ENCODE measurements around the gene PDCD6IP.
"Not testable (repeated sequence)": the region's sequence is repeated elsewhere in the genome, so short reads cannot be mapped to it uniquely, and the experiment has no call there.

The PDCD6IP gene, protein sequence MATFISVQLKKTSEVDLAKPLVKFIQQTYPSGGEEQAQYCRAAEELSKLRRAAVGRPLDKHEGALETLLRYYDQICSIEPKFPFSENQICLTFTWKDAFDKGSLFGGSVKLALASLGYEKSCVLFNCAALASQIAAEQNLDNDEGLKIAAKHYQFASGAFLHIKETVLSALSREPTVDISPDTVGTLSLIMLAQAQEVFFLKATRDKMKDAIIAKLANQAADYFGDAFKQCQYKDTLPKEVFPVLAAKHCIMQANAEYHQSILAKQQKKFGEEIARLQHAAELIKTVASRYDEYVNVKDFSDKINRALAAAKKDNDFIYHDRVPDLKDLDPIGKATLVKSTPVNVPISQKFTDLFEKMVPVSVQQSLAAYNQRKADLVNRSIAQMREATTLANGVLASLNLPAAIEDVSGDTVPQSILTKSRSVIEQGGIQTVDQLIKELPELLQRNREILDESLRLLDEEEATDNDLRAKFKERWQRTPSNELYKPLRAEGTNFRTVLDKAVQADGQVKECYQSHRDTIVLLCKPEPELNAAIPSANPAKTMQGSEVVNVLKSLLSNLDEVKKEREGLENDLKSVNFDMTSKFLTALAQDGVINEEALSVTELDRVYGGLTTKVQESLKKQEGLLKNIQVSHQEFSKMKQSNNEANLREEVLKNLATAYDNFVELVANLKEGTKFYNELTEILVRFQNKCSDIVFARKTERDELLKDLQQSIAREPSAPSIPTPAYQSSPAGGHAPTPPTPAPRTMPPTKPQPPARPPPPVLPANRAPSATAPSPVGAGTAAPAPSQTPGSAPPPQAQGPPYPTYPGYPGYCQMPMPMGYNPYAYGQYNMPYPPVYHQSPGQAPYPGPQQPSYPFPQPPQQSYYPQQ

DNA sequence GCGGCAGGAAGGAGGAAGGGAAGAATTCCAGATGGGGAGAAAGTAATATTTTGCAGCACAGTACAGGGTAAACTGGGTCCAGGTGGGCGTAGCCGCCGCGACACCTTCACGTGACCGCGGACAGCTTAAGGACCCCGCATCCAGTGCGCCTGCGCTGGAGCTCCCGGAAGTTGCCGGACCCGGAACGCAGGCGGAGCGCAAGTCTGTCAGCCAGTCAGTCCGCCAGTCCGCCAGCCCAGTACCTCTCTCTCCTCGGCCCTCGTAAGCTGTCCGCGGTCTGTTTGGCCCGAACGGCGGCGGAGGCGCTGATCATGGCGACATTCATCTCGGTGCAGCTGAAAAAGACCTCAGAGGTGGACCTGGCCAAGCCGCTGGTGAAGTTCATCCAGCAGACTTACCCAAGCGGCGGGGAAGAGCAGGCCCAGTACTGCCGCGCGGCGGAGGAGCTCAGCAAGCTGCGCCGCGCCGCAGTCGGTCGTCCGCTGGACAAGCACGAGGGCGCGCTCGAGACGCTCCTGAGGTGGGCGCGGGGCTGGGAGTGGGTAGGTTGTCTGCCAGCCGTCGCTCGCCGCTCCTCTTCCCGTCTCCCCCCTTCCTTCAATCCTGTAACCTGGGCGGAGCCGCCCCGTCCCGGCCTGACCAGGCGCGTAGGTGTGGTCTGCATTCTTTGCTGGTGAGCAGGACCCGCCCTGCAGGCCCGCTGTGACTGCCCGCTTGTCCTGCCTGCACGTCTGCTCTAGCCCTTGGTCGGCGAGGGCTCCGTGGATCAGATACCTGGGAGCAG, at the start of gene PDCD6IP:
Gene PDCD6IP (plus strand): TSS at position 213 of the 784 bp plus-strand sequence. CDS start 99 bp downstream, at position 312.
- peak; percentile 86 for DNase-seq (ENCODE audit: low read depth)

DNA sequence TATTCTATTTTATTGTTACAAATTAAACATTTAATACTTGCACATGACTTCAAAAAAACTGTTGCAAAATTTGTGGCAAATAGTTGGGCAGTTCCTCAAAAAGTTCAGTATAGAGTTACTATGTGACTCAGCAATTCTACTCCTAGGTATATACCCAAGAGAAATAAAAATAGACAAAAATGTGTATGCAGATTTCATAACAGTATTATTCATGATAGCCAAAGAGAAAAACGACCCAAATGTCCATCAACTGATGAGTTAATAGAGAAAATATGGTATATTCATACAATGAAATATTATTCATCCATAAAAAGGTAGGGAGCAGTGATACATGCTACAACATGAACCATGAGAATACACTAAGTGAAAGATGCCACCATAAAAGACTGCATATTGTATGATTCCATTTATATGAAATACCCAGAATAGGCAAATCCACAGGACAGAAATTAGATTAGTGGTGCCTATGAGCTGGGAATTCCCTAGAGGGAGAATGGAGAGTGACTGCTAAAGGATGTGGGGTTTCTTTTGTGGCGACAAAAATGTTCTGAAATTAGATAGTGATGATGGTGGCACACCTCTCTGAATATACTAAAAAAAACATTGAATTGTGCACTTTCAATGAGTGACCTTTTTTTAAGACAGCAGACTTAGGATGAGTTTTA, 48.8 kb upstream of the PDCD6IP start:
- DNase-seq (ENCODE audit: low read depth) = peak; percentile 60

DNA sequence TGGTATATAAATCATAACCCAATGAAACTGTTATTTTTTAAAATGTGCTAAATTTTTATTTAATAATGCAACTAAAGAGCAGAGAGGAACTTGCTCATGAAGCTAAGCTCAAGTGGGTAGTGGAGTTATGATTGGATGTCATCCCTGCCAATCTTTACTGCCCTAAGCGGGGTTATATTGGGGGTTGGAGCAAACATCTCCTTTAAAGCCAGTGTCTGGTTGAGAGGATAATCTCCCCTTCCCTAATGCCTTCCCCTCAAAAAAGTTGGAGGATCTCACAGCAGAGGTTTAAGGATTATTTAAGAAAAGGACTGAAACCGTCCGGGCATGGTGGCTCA, 48.2 kb upstream of the PDCD6IP start:
- DNase-seq (ENCODE audit: low read depth) = peak; percentile 10

DNA sequence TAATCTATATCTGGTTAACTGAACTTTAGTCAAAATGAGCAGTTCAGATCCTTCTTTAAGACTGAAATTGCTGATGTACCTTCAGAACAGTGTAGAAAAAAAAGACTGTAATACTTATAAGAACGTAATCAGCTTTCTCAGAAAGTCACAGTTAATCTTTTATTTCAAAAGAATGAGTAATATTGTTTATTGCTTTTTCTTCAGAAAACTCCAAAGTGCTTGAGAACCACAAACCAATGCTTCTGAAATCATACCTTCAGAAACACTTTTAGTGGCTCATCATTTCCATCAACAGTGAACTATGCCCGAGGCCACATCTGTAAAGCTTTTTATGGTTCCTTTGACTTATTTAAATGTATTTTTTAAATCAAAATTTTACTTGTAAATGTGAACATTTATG, 47.1 kb upstream of the PDCD6IP start:
- peak; percentile 64 for DNase-seq (ENCODE audit: low read depth)

DNA sequence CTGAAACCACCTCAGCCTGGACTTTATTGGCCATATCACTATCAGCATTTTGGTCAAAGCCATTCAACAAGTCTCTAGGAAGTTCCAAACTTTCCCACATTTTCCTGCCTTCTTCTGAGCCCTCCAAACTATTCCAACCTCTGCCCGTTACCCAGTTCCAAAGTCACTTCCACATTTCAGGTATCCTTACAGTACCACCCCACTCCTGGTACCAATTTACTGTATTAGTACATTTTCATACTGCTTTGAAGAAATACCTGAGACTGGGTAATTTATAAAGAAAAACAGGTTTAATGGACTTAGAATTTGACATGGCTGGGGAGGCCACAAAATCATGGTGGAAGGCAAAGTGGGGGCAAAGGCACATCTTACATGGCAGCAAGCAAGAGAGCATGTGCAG, 44.0 kb upstream of the PDCD6IP start:
- not testable (repeated sequence) for DNase-seq (ENCODE audit: low read depth)

DNA sequence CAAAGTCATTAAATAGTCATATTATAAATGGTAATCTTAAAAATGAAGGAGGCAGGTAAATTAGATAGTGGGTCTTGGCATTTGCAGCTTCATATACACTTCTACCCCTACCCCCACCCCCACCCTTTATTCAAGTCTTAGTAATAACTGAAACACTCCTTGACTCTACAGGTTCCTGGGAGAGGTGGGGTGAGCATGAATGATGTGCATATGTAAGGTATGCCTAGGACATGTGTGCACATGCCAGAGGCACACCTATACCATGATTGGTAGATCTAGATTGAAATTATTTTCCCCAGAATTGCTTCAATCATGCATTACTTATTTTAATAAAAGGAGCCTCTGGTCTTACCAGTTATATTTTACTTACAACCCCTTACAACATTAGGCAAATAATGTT, 40.1 kb upstream of the PDCD6IP start:
- DNase-seq (ENCODE audit: low read depth) = no peak

DNA sequence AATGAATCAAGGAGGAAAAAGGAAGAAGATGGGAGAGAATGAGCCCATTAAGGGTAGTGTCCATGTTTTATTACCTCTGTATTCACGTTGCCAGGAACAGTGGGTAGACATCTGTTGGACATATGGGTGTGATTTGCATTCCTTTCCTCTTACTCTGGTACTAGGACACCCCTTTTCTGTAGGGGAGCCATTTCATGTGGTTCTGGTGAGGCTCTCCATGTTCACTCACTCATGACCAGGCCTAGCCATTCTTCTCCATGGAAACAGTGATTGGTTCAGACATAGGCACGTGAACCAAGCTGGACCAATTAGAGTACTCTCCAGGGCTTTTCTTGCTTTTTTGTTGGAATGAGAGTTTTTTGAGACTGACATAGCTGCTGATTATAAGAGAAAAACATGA, 39.6 kb upstream of the PDCD6IP start:
- DNase-seq (ENCODE audit: low read depth) = no peak

DNA sequence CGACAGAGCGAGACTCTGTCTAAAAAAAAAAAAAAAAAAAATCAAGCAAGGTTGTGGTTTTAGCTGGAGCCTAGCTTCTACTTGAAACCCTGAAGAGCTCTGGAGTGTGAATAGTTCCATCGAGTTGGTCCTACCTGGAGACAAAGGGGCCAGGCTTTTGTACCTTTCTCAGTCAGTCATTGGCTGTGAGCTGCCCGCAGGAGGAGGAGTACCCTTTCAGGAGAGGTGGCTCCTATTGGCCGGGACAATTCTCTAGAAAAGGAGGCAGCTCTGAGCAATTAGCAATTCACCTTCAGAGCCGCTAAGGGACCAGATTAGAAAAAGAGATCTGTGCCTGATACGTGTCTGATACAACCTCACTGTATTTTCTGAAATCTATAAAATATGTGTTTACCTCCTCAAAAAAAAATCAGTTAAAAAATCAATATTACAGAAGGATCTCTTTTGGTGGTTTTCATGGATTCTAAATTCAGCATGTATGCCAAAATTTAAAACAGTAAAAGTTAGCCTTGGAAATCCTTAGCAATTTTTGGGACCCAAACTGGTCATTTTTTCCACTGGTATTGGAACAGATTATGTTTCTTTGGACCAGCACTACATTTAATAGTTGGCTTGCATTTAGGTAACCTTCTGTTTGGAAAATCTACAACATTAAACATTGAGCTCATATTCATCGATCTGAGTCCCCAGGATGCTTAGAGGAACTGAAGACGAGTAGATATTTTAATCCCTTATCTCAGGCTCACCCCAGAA, 29.7 kb upstream of the PDCD6IP start:
- DNase-seq (ENCODE audit: low read depth) = no peak

DNA sequence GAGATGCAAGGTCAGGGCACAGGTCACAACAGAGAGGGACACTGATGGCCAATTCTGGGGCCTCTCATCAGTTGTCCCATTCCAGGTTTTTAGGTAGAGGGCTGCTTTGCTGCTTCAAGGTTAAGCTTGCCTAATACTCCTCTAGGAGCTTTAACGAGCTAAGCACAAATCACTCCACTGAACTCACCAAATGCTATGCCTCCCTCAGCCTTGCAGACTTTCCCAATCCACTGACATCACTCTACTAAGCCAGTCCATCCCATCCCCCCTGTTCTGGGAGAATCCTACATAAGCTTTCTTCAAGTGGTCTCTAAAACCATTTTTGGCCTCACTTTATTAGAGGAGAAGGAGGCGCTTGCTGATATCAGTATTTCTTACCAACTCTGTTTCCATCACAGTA, 24.8 kb upstream of the PDCD6IP start:
- peak; percentile 76 for DNase-seq (ENCODE audit: low read depth)

DNA sequence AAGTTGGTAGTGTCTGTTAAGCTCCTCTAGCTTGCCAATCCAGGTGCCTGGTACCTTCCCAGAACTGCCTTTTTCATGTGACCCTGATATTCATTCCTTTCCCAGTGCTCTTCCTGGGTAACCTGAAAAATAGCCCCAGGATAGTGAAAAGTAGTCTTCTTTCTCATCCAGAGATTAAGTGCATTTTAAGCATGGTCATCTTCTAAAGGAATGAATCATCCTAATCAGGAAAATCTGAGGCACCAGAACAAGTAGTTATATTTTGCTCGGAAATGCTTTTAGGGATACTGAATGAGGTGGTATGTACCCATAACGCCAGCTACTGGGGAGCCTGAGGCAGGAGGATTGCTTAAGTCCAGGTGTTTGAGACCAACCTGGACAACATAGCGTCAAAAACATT, 23.1 kb upstream of the PDCD6IP start:
- peak; percentile 31 for DNase-seq (ENCODE audit: low read depth)

DNA sequence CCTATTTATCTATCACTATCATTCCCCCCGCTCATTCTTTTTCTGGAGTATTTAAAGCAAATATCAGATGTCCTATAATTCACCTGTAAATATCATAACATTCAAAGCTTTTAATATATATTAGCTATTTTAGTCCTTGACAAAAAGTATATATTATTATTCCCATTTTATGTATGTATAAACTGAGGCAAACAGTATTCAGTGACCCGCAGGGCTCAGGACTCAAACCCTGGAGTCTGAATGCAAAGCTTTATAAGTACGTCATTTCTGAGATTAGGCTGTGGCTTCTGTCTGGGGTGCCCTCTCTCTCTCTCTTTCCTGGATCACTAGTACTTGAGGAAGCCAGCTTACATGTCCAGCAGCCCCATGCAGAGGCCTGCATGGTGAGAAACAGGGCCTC, 20.4 kb upstream of the PDCD6IP start:
- DNase-seq (ENCODE audit: low read depth) = no peak

DNA sequence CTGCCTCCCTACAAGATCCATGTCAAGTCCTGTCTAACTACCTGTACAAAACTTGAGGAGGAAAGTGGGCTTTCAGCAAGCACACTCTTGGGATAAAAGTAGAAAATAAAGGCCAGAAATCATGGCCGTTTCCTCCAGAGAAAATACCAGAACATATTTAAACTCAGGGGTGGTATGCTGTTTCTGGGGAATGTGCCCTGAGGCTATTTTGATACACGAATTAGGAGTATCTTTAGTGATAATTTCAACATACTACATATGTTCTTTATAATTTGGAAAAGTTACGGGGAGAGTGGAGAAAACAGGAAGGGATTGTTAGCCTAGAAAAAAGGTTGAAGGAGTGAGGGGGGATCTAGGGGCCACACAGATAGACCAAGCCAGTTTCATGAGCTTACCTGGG, 18.7 kb upstream of the PDCD6IP start:
- no peak for DNase-seq (ENCODE audit: low read depth)

DNA sequence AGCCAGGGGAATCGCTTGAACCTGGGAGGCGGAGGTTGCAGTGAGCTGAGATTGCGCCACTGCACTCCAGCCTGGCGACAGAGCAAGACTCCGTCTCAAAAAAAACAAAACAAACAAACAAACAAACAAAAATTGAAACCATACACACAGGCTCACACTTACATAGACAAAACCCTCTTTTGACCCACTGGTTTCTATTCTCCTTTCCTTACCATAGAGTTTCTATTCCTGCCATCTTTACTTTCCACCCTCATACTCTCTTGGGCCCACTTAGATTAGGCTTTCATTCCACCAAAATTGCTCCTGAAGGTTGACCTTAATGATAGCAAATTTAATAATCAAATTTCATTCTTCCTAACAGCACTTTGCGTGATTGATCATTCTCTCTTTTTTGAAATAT, 17.0 kb upstream of the PDCD6IP start:
- not testable (repeated sequence) for DNase-seq (ENCODE audit: low read depth)

DNA sequence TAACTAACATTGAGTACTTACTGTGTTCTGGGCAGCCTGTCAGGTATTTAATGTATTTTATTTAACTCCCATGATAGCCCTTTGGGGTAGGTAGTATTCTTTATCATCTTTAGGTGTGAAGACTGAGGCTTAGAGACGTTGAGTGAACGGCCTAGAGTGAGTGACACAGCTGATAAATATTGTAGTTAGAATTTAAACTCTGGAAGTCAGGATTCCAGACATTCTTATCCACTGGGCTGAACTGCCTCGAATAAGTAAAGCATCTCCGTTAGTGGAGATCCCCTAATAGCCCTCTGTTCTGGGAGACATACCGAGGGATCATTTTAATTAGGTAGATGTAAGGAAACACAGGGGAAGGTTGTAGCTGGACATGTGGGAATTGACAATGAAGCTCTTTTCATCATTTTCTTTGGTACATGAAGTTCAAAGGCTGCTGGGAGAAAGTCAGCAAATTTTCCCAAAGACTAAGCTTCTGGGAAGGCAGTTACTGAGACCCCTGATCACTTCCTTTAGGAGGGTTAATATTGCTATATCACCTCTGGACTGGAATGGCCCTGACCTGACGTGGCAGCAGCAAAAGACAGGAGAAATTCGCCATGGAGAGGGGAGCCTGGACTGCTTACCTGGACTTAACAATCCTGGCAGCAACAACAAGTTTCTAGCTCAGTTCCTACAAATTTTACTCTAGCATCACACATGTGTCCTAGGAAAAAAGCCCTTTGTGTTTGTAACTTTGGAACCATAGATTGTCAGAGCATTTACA, 11.7 kb upstream of the PDCD6IP start:
- DNase-seq (ENCODE audit: low read depth) = peak; percentile 24

DNA sequence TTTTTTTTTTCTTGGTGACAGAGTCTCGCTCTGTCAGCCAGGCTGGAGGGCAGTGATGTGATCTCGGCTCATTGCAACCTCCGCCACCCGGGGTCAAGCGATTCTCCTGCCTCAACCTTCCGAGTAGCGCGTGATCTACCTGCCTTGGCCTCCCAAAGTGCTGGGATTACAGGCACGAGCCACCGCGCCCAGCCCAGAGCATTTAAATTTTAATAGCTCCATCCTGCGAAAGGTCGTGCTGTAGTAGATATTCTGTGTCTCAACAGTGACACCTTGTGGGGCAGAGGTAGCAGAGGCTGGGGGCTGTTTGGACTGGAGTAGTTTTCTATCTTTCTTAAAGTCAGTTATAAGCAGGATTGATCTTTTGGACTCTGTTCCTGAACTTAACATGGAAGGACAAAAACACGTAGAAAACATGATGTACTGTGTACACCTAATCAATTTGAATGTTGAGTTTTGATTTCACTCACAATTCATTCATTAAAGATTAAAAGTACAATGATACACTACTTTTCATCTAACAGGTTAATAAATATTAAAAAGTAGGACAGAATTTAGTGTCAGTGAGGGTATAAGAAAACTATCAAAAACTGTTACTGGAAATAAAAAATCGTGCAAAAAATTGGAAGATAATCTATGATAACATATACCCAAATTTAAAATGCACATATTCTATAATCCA, 11.0 kb upstream of the PDCD6IP start:
- DNase-seq (ENCODE audit: low read depth) = peak; percentile 61

DNA sequence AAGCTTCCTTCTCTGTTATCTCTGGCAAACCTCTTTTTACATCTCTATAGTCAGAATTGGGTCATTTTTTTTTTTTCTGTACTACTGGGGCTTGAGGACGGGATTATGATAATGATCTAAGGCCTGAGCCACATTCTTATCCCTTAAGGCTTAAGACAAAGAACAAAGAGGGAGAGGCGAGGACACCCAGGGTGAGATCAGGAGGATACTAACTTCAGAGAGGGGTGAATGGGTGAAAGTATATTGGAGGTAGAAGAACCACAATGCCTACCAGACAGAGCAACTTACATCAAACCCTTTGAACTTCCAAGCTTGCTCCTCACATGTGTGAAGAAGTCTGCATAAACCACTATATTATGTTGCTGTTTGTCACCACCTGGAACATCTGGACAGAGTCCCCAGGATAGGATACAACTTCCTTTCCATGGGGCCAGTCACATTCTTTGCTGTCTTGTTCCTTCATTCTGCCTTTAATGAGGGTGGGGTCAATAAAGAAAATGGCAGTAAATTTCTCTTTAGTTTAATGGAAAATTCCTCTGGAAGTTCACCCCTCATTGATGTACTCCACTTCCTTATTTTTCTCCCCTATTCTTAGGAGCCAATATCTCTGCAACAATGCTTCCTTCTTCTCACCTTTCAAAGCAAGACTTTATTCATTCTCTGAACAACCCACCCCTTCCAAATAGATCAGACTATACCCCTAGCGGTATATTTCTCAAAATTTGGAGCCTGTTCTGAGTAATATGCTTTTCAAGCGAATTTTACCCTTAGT, 9.1 kb upstream of the PDCD6IP start:
- DNase-seq (ENCODE audit: low read depth) = peak; percentile 10

DNA sequence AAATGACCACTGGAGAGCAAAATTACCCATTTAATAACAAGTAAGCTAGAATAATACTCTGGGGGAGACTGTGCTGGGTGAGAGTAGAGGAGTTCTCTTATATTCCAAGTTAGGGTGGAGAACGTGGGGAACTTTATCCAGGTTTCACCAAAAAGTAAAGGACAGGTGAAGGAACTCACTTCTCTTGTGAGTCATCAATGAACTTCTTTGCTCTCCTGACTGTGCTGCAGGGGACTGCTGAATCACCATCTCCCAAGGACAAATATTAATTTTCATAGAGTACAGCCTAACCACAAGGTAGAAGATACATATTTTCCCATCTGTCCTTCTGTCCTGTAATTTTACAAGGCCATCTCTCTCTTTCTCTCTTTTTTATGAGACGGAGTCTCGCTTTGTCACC, 8.3 kb upstream of the PDCD6IP start:
- DNase-seq (ENCODE audit: low read depth) = peak; percentile 24

DNA sequence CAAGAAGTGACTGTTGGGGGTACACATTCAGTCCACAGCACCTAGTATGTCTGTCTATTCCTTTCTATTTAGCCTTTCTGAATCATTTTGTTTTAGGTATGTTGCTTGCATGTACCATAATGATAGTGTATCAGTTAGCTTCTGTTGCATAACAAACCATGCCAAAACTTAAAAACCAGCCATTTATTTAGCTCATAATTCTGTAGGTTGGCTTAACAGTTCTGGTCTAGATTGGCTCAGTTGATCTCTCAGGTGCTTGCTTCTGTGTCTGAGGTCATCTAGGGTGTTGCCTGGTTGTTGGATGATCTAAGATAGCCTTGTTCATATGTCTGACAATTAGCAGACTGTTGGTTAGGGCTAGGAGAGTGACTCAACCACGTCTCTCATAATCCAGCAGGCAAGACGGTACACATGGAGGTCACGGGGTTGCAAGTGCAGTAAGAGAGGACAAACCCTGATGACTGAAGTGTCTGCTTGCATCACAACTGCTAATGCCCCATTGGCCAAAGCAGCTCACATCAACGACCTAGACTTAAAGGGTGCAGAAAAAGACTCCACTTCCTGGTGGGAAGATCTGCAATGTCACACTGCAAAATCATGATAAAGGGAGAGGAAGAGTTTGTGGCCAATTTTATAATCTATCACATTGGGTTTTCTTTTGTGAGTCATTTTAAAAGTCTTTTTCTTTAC, 6.8 kb upstream of the PDCD6IP start:
- peak; percentile 92 for DNase-seq (ENCODE audit: low read depth)

Data from amniotic epithelial cell (primary cell).